RWPE2 (cell line): Measurements from ENCODE around the gene MMRN2.

Source experiments
- ATAC-seq: fragments of 200-7000 bp; cut with Tn5 transposase; 3 replicates; pipeline ENCODE4 v1.9.1; 2021; ENCODE audit warnings: low read depth
- DNase-seq: peaks from one replicate; pipeline ENCODE4 v3.0.0-alpha.2; 2020; ENCODE audit warnings: low spot score
- H3K27ac ChIP-seq: fragments of 450-650 bp; 2 replicates; pipeline ENCODE4 v1.5.1; 2017; ENCODE audit warnings: mild to moderate bottlenecking; ENCODE audit not compliant: poor library complexity, severe bottlenecking
- H3K27me3 ChIP-seq: fragments of 250-450 bp; sonication (Bioruptor Pico); 2 replicates; pipeline ENCODE4 v1.5.1; 2021; ENCODE audit warnings: mild to moderate bottlenecking, moderate library complexity; ENCODE audit not compliant: insufficient read depth, poor library complexity, severe bottlenecking
- H3K36me3 ChIP-seq: fragments of 250-450 bp; sonication (Bioruptor Pico); 2 replicates; pipeline ENCODE4 v1.5.1; 2020; ENCODE audit warnings: low read depth, mild to moderate bottlenecking, moderate library complexity
- H3K4me1 ChIP-seq: fragments of 250-450 bp; sonication (Bioruptor Pico); 2 replicates; pipeline ENCODE4 v1.5.1; 2021; ENCODE audit warnings: mild to moderate bottlenecking, moderate library complexity; ENCODE audit not compliant: insufficient read depth, poor library complexity, severe bottlenecking
- H3K4me3 ChIP-seq: fragments of 250-450 bp; sonication (Bioruptor Pico); 2 replicates; pipeline ENCODE4 v1.5.1; 2021; ENCODE audit warnings: mild to moderate bottlenecking, moderate library complexity; ENCODE audit not compliant: severe bottlenecking
- H3K9me3 ChIP-seq: fragments of 250-450 bp; sonication (Bioruptor Pico); 2 replicates; pipeline ENCODE4 v1.5.1; 2021; ENCODE audit warnings: mild to moderate bottlenecking, moderate library complexity; ENCODE audit not compliant: severe bottlenecking
- CTCF ChIP-seq: fragments of 450-650 bp; IDR thresholded peaks from one replicate; pipeline ENCODE4 v1.5.1; 2017; ENCODE audit warnings: mild to moderate bottlenecking, moderate library complexity; ENCODE audit not compliant: poor library complexity, severe bottlenecking

The MMRN2 gene

GRCh38 chr10:86922553-86922961 is 34.9 kb downstream of the MMRN2 start:
- DNase-seq = no peak
- no peak overlapping the region for H3K4me3 ChIP-seq
- ATAC-seq = no peak
- no peak overlapping the region for H3K27ac ChIP-seq
- H3K36me3 ChIP-seq = peaks cover 51% of the 10 kb centered on the region
- H3K9me3 ChIP-seq = no peaks in the 10 kb centered on the region
- no peaks in the 10 kb centered on the region for H3K27me3 ChIP-seq
- no peaks in the 10 kb centered on the region for H3K4me1 ChIP-seq
- no peak for TF ChIP-seq CTCF

DNA sequence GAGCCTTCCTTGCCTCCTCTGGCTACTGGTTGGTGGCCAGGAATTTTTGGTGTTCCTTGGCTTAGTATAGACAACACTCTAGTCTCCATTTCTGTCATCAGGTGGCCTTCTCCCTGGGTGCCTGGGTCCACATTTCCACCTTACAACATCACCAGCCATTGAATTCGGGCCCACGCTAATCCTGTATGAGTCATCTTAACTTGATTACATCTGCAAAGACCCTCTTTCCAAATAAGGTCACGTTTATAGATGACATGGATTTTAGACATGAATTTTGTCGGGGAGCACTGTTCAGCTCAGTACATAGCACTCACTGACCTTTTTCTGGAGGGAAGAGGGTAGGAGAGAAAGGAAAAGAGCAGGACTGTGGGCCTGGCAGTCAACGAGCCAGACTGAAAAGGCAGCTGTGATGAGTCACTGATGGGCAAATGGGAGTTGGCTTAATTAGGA is 39.4 kb downstream of the MMRN2 start:
- DNase-seq (no peak), ATAC-seq (no peak)
- no peaks in the 10 kb centered on the region for H3K4me1 ChIP-seq
- peaks cover 61% of the 10 kb centered on the region for H3K36me3 ChIP-seq
- no peak for TF ChIP-seq CTCF
- H3K27me3 ChIP-seq = no peaks in the 10 kb centered on the region
- H3K4me3 ChIP-seq = no peak overlapping the region
- no peaks in the 10 kb centered on the region for H3K9me3 ChIP-seq
- no peak overlapping the region for H3K27ac ChIP-seq

DNA sequence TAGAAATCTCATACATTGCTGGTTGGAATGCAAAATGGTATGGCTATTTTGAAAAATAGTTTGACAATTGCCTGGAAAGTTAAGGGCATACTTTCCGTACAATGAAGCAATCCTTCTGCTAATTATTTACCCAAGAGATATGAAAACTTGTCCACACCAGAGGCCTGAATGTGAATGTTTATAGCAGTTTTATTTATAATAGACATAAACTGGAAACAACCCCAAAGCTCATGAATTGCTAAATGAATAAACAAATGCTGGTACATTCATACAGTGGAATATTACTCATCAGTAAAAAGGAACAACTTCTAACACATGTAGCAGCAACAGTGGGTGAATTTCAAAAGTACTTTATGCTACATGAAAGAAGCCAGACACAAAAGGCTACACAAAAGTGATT is 42.7 kb downstream of the MMRN2 start:
- no peak for TF ChIP-seq CTCF
- ATAC-seq = no peak
- no peaks in the 10 kb centered on the region for H3K9me3 ChIP-seq
- DNase-seq = no peak
- peaks cover 45% of the 10 kb centered on the region for H3K36me3 ChIP-seq
- H3K4me1 ChIP-seq = no peaks in the 10 kb centered on the region
- H3K27me3 ChIP-seq = no peaks in the 10 kb centered on the region
- H3K27ac ChIP-seq = no peak overlapping the region
- H3K4me3 ChIP-seq = no peak overlapping the region

- Histone ChIP-seq H3K9me3 (no peaks in the 10 kb centered on the region), H3K36me3 (peaks cover 35% of the 10 kb centered on the region), H3K4me3 (no peak overlapping the region), H3K27me3 (no peaks in the 10 kb centered on the region), H3K4me1 (no peaks in the 10 kb centered on the region), H3K27ac (no peak overlapping the region)
- TF ChIP-seq CTCF = no peak
- no peak for DNase-seq
- ATAC-seq = no peak
Observed at GRCh38 chr10:86905429-86905828, 52.0 kb downstream of the MMRN2 start.

- Histone ChIP-seq H3K9me3 (no peaks in the 10 kb centered on the region), H3K27me3 (no peaks in the 10 kb centered on the region), H3K36me3 (peaks cover 42% of the 10 kb centered on the region), H3K4me1 (no peaks in the 10 kb centered on the region), H3K4me3 (no peak overlapping the region), H3K27ac (no peak overlapping the region)
- ATAC-seq = no peak
- DNase-seq = no peak
- TF ChIP-seq CTCF = no peak
Observed at GRCh38 chr10:86904600-86904999, 52.8 kb downstream of the MMRN2 start.
